GM18951 (cell line): ENCODE measurements around the gene ANAPC4.

Source experiments
- POLR2A ChIP-seq: IDR thresholded peaks from 4 replicates; pipeline ENCODE4 v1.6.1; 2011; ENCODE audit warnings: mild to moderate bottlenecking; ENCODE audit not compliant: insufficient read length, insufficient read depth; ENCODE audit errors: extremely low read depth
- in situ Hi-C: fragments of 300-500 bp; cut with MboI; formaldehyde crosslinking; loops from one replicate; pipeline ENCODE4 v1.12.0; 2022; ENCODE audit warnings: low sequenced_read_pairs, mixed read lengths, inconsistent platforms; ENCODE audit not compliant: unreplicated experiment

ANAPC4 gene

GRCh38 chr4:25399510-25399909, 22.4 kb downstream of the ANAPC4 start:
- in situ Hi-C loops = no loop called here
- no peak for TF ChIP-seq POLR2A

- in situ Hi-C loops = no loop called here
- TF ChIP-seq POLR2A = no peak
Observed at GRCh38 chr4:25401066-25401465, 24.0 kb downstream of the ANAPC4 start.

- no peak for TF ChIP-seq POLR2A
- in situ Hi-C loops = no loop called here
Observed at GRCh38 chr4:25402521-25402920, 25.5 kb downstream of the ANAPC4 start.

GRCh38 chr4:25403699-25404098, 26.6 kb downstream of the ANAPC4 start:
- in situ Hi-C loops = no loop called here

GRCh38 chr4:25405453-25405852, 28.4 kb downstream of the ANAPC4 start:
- in situ Hi-C loops = no loop called here
- TF ChIP-seq POLR2A = no peak

More at GRCh38 chr4:25403699-25404098, 26.6 kb downstream of the ANAPC4 start:
- TF ChIP-seq POLR2A = no peak

GRCh38 chr4:25406081-25406692, 29.1 kb downstream of the ANAPC4 start:
- in situ Hi-C loops = no loop called here
- TF ChIP-seq POLR2A = no peak

GRCh38 chr4:25410820-25411529, 33.9 kb downstream of the ANAPC4 start:
- in situ Hi-C loops = no loop called here

GRCh38 chr4:25413261-25413660, 36.2 kb downstream of the ANAPC4 start:
- in situ Hi-C loops = no loop called here
- no peak for TF ChIP-seq POLR2A

More at GRCh38 chr4:25410820-25411529, 33.9 kb downstream of the ANAPC4 start:
- no peak for TF ChIP-seq POLR2A

- in situ Hi-C loops = no loop called here
- no peak for TF ChIP-seq POLR2A
Observed at GRCh38 chr4:25417014-25417413, 40.0 kb downstream of the ANAPC4 start.

GRCh38 chr4:25420931-25421330, 43.9 kb downstream of the ANAPC4 start:
- TF ChIP-seq POLR2A = no peak
- in situ Hi-C loops = no loop called here

- in situ Hi-C loops = no loop called here
Observed at GRCh38 chr4:25421816-25422525, 44.9 kb downstream of the ANAPC4 start.

GRCh38 chr4:25423548-25423947, 46.5 kb downstream of the ANAPC4 start:
- TF ChIP-seq POLR2A = no peak
- in situ Hi-C loops = no loop called here

More at GRCh38 chr4:25421816-25422525, 44.9 kb downstream of the ANAPC4 start:
- TF ChIP-seq POLR2A = no peak

GRCh38 chr4:25424539-25425228, 47.6 kb downstream of the ANAPC4 start:
- TF ChIP-seq POLR2A = no peak
- in situ Hi-C loops = loop anchor here (25.0 kb wide), 1 partner anchor 338 kb away; no protein-coding TSS in a partner anchor
